Transverse colon (tissue), 4 donors: ENCODE data around the gene EYA3. TPM values are rescaled to one million over a fixed set of nuclear protein-coding genes. Genes with fewer than 3 reads are reported as not detected.

Experiments
- DNase-seq: peaks from one replicate; pipeline ENCODE4 v3.0.0-alpha.2; 2019
- H3K27ac ChIP-seq, 4 donors: fragments of 200-600 bp; sonication (generic); 2 replicates each; pipeline ENCODE4 v1.5.1; 2016 to 2018; ENCODE audit warnings: inconsistent platforms in 4 of 4
- H3K27me3 ChIP-seq: fragments of 200-600 bp; sonication (generic); 2 replicates; pipeline ENCODE4 v1.5.1; 2017; ENCODE audit warnings: inconsistent platforms
- H3K36me3 ChIP-seq, 4 donors: fragments of 200-600 bp; sonication (generic); 2 replicates each; pipeline ENCODE4 v1.5.1; 2017 to 2019; ENCODE audit warnings: inconsistent platforms in 4 of 4
- H3K4me1 ChIP-seq, 4 donors: fragments of 200-600 bp; sonication (generic); 2 replicates each; pipeline ENCODE4 v1.5.1; 2017 to 2020; ENCODE audit warnings: inconsistent platforms in 4 of 4
- H3K4me3 ChIP-seq, 4 donors: fragments of 200-600 bp; sonication (generic); 1 replicate in 1 of 4; 2 replicates in 3 of 4; pipeline versions ENCODE4 v1.5.1 to v1.6.1; 2017 to 2019; ENCODE audit warnings: inconsistent platforms in 4 of 4
- H3K9me3 ChIP-seq, 2 donors: fragments of 200-600 bp; sonication (generic); 2 replicates each; pipeline ENCODE4 v1.5.1; 2017 to 2019; ENCODE audit warnings: inconsistent platforms in 2 of 2
- CTCF ChIP-seq, 5 experiments: fragments of 200-600 bp in 3 of 5; fragments of 450-650 bp in 2 of 5; sonication (generic) in 3 of 5; IDR thresholded peaks; 1 replicate in 2 of 5; 2 replicates in 3 of 5; pipeline ENCODE4 v1.5.1; 2016 to 2017; ENCODE audit warnings: antibody characterized with exemption in 5 of 5, inconsistent platforms in 3 of 5, mild to moderate bottlenecking in 2 of 5, moderate library complexity in 1 of 5
- EP300 ChIP-seq: sonication (generic); formaldehyde crosslinking; IDR thresholded peaks from one replicate; pipeline ENCODE4 v1.6.1; 2017; ENCODE audit warnings: antibody characterized with exemption, low read depth
- POLR2A ChIP-seq: fragments of 450-650 bp; IDR thresholded peaks from one replicate; pipeline ENCODE4 v1.6.1; 2016; ENCODE audit warnings: antibody characterized with exemption, mild to moderate bottlenecking, moderate library complexity
- POLR2AphosphoS5 ChIP-seq, 3 donors: sonication (generic); formaldehyde crosslinking; IDR thresholded peaks; one replicate each; pipeline ENCODE4 v1.6.1; 2016; ENCODE audit warnings: antibody characterized with exemption in 3 of 3
- WGBS, 2 donors: methylation state at CpG; one replicate each; pipeline ENCODE4 v1.1.5; 2018; ENCODE audit warnings: low coverage in 1 of 2; 5-methylcytosine and 5-hydroxymethylcytosine counted together
- in situ Hi-C, 4 donors: fragments of 200-750 bp; cut with MboI; loops; one replicate each; pipeline versions ENCODE4 v1.15.0 to v1.15.1; 2017; ENCODE audit warnings: low sequenced_read_pairs in 3 of 4, low pct_ligation_motif_present in 1 of 4, low pct_unique_long_range_greater_than_20kb in 1 of 4
- intact Hi-C: fragments of 100-400 bp; cut with DNase I; formaldehyde crosslinking; loops from one replicate; pipeline ENCODE4 v1.15.1; 2023; ENCODE audit warnings: low total_unique reads
- total RNA-seq, 4 donors: library from RNA; depleted of rRNA; stranded (reverse); fragments of >200 nt; gene quantifications; one replicate each; pipeline ENCODE4 v1.1.0, GENCODE V29; 2016

EYA3 gene
- total RNA-seq, 4 donors from 2014 or later = 14.6 to 50.2 (median 18.5) TPM

GRCh38 chr1:28035420-28035819, 53.0 kb downstream of the EYA3 start:
- no peak overlapping the region for H3K27ac ChIP-seq
- no peak for TF ChIP-seq POLR2A
- TF ChIP-seq EP300 = no peak
- TF ChIP-seq CTCF (IDR thresholded peaks at IDR 0.05) = no peak
- TF ChIP-seq POLR2AphosphoS5 (IDR thresholded peaks at IDR 0.05) = no peak
- in situ Hi-C loops (no loop called here), intact Hi-C loops (no loop called here)
- DNase-seq = no peak
- 65 to 80% methylated on average over 3 to 4 of the region's 4 CpGs for WGBS, 2 donors
- H3K9me3 ChIP-seq = no peaks in the 10 kb centered on the region
- H3K4me1 ChIP-seq = no peaks in the 10 kb centered on the region
- peaks cover 0 to 23% (median 6%) of the 10 kb centered on the region in 4 donors for H3K36me3 ChIP-seq
- no peak overlapping the region for H3K4me3 ChIP-seq
- no peaks in the 10 kb centered on the region for H3K27me3 ChIP-seq

- TF ChIP-seq EP300 = no peak
- no peak for TF ChIP-seq POLR2AphosphoS5 (IDR thresholded peaks at IDR 0.05)
- TF ChIP-seq POLR2A = no peak
- no peak for TF ChIP-seq CTCF (IDR thresholded peaks at IDR 0.05)
- Histone ChIP-seq H3K27me3 (no peaks in the 10 kb centered on the region), H3K4me3 (no peak overlapping the region), H3K9me3 (no peaks in the 10 kb centered on the region), H3K27ac (no peak overlapping the region), H3K36me3 (peaks cover 0 to 11% (median 0%) of the 10 kb centered on the region in 4 donors), H3K4me1 (peaks cover 0 to 6% (median 0%) of the 10 kb centered on the region in 4 donors)
- DNase-seq = no peak
- intact Hi-C loops (no loop called here), in situ Hi-C loops (no loop called here)
Observed at GRCh38 chr1:28032281-28032680, 56.1 kb downstream of the EYA3 start.

GRCh38 chr1:28031173-28031572, 57.2 kb downstream of the EYA3 start:
- H3K4me3 ChIP-seq = no peak overlapping the region
- H3K4me1 ChIP-seq = peaks cover 0 to 6% (median 0%) of the 10 kb centered on the region in 4 donors
- no peak overlapping the region for H3K27ac ChIP-seq
- TF ChIP-seq CTCF (IDR thresholded peaks at IDR 0.05) = no peak
- H3K9me3 ChIP-seq = no peaks in the 10 kb centered on the region
- in situ Hi-C loops = no loop called here
- peaks cover 0 to 11% (median 0%) of the 10 kb centered on the region in 4 donors for H3K36me3 ChIP-seq
- DNase-seq = no peak
- H3K27me3 ChIP-seq = no peaks in the 10 kb centered on the region
- intact Hi-C loops = no loop called here

GRCh38 chr1:28028873-28029654, 59.3 kb downstream of the EYA3 start:
- H3K27ac ChIP-seq = no peak overlapping the region
- 77 to 91% methylated on average over 1 to 3 of the region's 3 CpGs for WGBS, 2 donors
- no peak overlapping the region for H3K4me3 ChIP-seq
- H3K36me3 ChIP-seq = no peaks in the 10 kb centered on the region
- intact Hi-C loops = no loop called here
- no peak for DNase-seq
- no peaks in the 10 kb centered on the region for H3K9me3 ChIP-seq
- no peaks in the 10 kb centered on the region for H3K27me3 ChIP-seq
- H3K4me1 ChIP-seq = peaks cover 0 to 6% (median 0%) of the 10 kb centered on the region in 4 donors
- TF ChIP-seq CTCF (IDR thresholded peaks at IDR 0.05) (no peak), POLR2A (no peak), EP300 (no peak), POLR2AphosphoS5 (IDR thresholded peaks at IDR 0.05) (no peak)
- in situ Hi-C loops = no loop called here
